Measurements from ENCODE around the gene BBS1.
"Not testable (repeated sequence)": the region's sequence is repeated elsewhere in the genome, so short reads cannot be mapped to it uniquely, and the experiment has no call there.

BBS1 gene

DNA sequence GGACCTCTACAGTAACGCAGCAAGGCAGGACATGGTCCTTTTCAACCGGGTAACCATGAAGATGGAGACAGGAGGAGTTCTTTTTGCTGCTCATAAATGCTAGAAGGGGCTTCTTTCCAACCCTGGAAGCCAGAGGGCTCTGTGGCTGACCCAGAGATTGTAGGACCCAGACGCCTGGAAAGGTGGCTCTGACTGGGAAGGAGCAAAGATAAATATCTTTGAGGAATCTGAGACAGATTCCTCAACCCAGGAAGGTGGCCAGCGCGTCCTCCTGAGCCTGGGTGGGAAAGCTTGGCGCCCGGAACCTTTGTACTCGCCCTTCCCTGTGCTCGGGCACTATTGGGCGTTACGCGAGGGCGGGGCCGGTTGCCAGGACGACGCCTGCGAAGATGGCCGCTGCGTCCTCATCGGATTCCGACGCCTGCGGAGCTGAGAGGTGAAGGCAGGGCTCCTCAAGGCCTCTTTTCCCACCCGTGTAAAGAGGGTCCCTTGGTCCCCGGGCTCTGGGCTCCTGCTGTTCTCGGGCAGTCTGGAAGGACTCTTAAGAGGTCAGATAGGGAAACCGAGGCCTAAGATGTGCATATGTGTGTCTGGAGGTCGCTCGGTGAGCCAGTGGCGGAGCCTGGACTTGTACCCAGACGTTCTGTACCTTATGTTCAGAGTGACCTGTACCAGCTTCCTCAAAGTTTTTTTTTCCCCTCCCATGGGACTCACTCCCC lies at the start of gene BBS1:
Gene BBS1 (plus strand): TSS at position 365 of the 719 bp plus-strand sequence. CDS start 25 bp downstream, at position 390.
- peak; percentile 92 for DNase-seq (ENCODE audit: low spot score)

GRCh38 chr11:66462010-66462409 lies 48.4 kb upstream of the BBS1 start:
- DNase-seq (ENCODE audit: low spot score), result no peak

DNA sequence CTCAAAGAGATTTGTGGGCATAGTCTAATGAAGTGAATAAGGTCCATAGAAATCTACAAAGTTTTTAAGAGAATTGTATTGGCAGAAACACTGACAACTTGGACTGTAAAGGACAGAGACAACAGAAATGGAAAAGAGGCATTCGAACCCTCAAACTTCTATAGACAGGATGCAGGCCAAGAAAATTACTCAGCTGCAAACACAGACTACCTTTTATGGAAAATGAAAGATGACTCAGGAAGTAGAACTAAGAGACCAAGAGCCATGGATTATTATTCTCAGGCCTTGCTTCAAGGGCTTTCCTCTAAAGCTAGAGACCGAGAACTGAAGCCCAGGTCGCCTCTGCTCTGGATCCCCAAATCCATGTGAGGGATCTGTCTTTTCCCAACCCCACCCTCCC lies 47.5 kb upstream of the BBS1 start:
- DNase-seq (ENCODE audit: low spot score), result no peak

DNA sequence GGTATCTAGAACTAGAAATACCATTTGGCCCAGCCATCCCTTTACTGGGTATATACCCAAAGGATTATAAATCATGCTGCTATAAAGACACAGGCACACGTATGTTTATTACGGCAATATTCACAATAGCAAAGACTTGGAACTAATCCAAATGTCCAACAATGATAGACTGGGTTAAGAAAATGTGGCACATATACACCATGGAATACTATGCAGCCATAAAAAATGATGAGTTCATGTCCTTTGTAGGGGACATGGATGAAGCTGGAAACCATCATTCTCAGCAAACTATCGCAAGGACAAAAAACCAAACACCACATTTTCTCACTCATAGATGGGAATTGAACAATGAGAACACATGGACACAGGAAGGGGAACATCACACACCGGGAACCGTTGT lies 46.3 kb upstream of the BBS1 start:
- not testable (repeated sequence) for DNase-seq (ENCODE audit: low spot score)

- no peak for DNase-seq (ENCODE audit: low spot score)
Observed at GRCh38 chr11:66464916-66465315, 45.5 kb upstream of the BBS1 start.

DNA sequence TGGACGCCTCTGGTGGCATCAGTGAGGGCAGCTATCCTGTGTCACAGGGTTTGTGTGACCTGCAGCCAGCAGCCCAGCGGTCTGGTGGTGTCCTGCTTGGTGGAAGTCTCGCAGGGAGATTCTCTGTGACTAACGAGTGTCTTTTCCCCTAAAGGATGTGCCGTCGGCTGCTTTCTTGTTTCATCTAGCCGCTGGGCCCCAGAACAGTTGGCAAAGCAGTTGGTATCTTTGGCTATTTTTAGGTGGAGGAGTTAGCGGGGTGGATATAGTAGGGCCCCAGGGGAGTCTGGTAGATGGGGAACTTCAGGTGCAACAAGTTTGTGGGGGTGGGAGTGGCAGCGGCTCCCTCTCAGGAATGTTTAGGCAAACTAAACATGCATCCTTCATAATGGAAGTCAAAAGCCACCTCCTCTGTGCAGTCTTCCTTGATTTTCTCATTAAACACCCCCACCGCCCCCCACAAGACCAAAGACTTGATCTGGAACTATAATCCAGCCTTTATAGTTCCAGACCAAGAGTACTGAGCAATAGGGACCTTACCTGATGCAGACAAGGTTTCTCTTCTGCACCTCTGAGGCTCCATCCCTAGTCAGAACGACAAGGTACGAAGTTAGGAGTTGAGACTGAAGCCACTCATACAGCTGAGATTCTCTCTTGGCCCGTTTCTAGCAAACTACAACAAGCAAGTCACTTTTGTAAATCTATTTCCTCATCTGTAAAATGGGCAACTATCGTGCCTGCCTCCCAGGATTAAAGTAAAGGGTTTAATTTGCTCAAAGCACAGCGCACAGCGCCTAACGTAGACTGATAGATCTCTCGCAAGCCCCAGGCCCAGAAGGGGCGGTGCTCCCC lies 44.8 kb upstream of the BBS1 start:
- DNase-seq (ENCODE audit: low spot score), result no peak

GRCh38 chr11:66466225-66467033 lies 44.0 kb upstream of the BBS1 start, which contains the start of gene PELI3:
TSS of gene PELI3 (plus strand) at chr11:66466905. CDS start at chr11:66468129, 1,224 bp downstream.
- DNase-seq (ENCODE audit: low spot score), result peak; percentile 99

DNA sequence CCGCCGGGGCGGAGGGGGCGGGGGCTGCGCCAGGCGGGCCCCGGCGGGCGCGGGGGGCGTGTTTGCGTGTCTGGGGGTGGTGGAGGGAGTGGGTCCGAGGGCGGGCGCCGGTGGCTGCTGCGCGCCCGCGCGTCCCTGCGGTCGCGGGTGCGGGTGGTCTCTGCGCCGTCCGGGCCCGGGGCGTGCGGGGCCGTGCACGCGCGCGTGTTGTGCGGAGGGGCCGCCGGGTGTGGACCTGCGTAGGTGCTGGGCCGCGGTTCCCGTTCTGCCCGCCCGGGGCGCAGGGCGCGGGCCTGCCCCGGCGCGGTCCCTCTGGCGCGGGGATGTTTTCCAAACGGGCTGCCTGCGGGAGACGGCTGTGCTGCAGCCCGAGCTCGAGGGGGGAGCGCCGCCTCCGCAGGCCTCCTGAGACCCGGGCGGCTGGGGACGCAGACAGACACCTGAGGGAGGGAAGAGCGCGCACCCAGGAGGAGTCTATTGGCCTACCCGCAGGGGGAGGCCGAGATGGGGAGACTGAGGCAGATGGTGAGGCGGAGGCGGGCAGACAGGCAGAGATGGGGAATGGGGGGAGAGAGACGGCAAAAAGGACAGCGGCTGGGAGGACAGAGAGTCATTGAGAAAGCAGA lies 43.3 kb upstream of the BBS1 start:
- DNase-seq (ENCODE audit: low spot score), result peak; percentile 83

DNA sequence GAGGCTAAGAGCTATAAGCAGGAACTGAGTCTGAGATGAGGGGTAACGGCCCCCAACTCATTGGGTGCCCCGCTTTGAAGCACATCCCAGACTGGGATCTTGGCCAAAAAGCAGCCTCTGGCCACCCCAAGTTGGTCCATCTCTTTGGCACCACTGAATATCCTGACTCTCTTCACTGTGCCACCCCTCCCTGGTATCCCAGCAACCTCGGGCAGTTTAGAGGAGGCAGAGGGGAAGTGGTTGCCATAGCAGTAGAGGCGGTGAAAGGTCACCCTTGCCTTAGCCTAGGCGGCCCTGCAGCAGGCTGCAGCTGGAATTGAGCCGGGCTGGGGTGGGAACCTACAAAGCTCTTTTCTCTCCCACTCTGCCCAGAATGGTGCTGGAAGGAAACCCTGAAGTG lies 42.7 kb upstream of the BBS1 start:
- DNase-seq (ENCODE audit: low spot score), result no peak

DNA sequence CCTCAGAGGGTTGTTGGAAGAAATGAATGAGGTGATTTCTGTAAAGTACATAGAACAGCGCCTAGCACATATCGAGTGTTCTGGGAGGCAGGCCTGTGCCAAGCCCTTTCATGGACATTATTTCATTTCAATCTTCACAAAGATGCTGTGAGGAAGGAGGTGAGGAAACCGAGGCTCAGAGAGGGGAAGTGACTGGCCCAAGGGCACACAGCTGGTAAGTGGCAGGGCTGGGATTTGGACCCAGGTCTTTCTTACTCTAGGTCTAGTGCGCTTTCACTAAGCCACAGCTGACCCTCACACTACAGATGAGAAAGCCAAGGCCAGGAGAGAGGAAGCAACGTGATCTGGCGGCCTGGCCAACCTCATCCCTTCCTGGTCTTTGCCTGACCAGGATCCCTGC lies 41.7 kb upstream of the BBS1 start:
- DNase-seq (ENCODE audit: low spot score), result no peak

DNA sequence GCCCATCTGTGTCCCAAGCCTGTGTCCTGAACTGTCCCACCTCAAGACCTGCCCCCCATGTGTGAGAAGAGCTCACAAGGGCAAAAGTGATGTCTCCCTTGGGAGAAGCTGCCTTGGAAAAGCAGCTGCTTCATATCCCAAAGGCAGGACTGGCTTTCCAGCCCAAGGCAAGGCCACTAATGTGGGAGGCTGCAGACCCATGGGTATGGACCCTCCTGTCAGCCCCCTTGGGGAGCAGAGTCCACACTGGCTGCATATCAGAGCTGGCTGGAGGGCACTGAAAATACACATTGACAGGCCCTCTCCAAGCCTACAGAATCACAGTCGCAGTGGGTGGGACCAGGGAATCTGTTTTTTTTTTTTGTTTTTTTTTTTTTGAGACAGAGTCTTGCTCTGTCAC lies 41.0 kb upstream of the BBS1 start:
- DNase-seq (ENCODE audit: low spot score), result no peak

DNA sequence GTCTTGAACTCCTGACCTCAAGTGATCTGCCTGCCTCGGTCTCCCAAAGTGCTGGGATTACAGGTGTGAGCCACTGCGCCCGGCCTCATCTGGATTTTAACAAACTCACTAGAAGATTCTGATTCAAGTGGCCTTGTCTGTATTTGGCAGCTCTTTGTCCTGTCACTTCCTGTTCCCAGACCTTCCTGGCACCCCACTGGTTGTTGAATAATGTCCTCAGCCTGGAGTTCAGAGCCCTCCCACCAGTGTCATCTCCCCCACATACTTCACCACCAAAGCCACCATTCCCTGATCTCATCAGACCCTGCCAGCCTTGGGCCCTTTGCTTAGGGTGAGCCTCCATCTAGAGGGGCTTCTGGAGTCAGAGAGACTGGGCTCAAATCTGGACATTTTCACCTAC lies 40.4 kb upstream of the BBS1 start:
- DNase-seq (ENCODE audit: low spot score), result no peak

GRCh38 chr11:66471142-66471541 lies 39.3 kb upstream of the BBS1 start:
- DNase-seq (ENCODE audit: low spot score), result no peak

- no peak for DNase-seq (ENCODE audit: low spot score)
Observed at GRCh38 chr11:66472054-66472453, 38.4 kb upstream of the BBS1 start.

- no peak for DNase-seq (ENCODE audit: low spot score)
Observed at GRCh38 chr11:66473167-66473566, 37.3 kb upstream of the BBS1 start.

DNA sequence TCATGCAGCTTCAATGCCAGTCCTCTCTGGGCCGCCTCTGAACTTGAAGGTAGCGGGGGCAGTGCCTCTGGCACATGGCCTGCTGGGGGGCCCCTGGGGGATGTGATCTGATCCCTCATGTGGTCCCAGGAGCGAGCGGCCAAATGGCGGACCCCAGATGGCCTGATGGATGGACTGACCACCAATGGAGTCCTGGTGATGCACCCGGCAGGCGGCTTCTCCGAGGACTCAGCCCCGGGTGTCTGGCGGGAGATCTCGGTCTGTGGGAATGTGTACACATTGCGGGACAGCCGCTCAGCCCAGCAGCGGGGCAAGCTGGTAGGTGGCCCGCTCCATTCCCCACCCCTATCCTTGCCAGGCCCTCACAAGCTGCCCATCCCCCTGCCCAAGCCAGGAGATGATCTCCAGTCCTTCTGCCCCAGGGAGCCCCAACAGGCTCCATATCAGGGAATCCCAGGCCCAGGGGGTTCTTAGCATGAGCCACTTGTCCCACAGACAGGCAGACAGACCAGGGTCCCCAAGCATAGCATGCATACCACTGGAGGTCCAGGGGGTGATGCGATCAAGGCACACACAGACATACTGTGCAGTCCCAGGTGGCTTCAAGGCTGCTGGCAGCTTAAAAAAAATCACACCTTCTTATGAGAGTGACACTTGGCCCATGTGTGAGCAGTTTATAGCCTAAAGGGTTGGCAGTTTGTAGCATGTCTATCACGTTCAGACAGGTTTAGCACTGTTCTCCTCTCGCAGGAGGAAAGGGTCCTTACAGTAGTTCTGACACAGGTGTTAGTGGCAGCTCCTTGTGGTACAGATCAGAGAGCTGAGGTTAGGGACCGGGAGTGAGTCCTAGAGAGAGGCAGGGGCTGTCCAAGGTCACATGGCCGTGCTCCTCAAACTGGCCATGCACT lies 36.6 kb upstream of the BBS1 start:
- no peak for DNase-seq (ENCODE audit: low spot score)

- DNase-seq (ENCODE audit: low spot score), result no peak
Observed at GRCh38 chr11:66475349-66476172, 34.9 kb upstream of the BBS1 start.

DNA sequence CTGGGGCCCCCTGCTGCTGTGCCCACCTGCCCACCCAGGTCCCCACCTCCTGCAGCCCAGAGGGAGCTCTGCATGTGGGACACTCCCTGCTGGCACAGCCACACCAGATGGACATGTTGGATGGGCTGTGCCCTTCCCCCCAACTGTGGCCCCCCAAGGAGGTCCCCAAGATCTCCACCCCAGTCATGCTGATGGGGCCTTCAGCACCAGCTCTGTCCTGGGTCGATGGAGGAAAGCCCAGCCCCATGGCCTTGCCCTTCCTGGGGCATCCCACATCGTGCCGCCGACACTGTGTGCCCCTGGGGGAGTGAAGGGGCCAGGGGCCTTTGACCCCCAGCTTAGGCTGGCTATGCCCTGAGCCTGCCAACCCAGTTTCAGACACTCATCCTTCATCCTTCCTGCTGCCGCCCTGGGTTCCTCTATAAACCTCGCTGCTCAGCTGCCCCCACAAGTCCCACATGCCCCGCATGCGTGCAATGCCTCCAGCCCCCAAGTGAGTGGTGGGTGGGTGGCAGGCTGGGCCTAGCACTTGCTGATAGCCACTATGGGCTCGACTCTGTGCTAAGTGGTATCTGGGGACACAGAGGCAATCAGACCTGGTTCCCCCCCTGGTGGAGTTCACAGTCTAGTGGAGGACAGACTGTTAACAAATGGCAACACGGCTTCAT lies 34.1 kb upstream of the BBS1 start:
- DNase-seq (ENCODE audit: low spot score), result no peak

- DNase-seq (ENCODE audit: low spot score), result no peak
Observed at GRCh38 chr11:66476841-66477251, 33.6 kb upstream of the BBS1 start.
